Measurements from ENCODE around the gene DDR2.

DDR2 gene

GRCh38 chr1:162617513-162617912, 14.8 kb upstream of the DDR2 start:
- Mint-ChIP-seq H3K4me3 (no peak overlapping the region), H3K4me1 (ENCODE audit: low read depth) (peaks cover 3% of the 10 kb centered on the region), H3K36me3 (ENCODE audit: low read depth) (peaks cover 19% of the 10 kb centered on the region), H3K27me3 (no peaks in the 10 kb centered on the region), H3K9me3 (peaks cover 12% of the 10 kb centered on the region), H3K27ac (no peak overlapping the region)
- DNase-seq, result no peak

GRCh38 chr1:162619076-162619475, 13.2 kb upstream of the DDR2 start:
- Mint-ChIP-seq H3K36me3 (ENCODE audit: low read depth) (peaks cover 19% of the 10 kb centered on the region), H3K4me1 (ENCODE audit: low read depth) (no peaks in the 10 kb centered on the region), H3K27me3 (no peaks in the 10 kb centered on the region), H3K27ac (no peak overlapping the region), H3K4me3 (no peak overlapping the region), H3K9me3 (peaks cover 12% of the 10 kb centered on the region)
- no peak for DNase-seq

GRCh38 chr1:162621256-162621655, 11.0 kb upstream of the DDR2 start:
- H3K27ac Mint-ChIP-seq, result no peak overlapping the region
- no peak for DNase-seq
- peaks cover 12% of the 10 kb centered on the region for H3K9me3 Mint-ChIP-seq
- peaks cover 3% of the 10 kb centered on the region for H3K27me3 Mint-ChIP-seq
- H3K4me3 Mint-ChIP-seq, result no peak overlapping the region
- H3K4me1 Mint-ChIP-seq (ENCODE audit: low read depth), result no peaks in the 10 kb centered on the region
- H3K36me3 Mint-ChIP-seq (ENCODE audit: low read depth), result peaks cover 19% of the 10 kb centered on the region

- Mint-ChIP-seq H3K4me3 (no peak overlapping the region), H3K4me1 (ENCODE audit: low read depth) (peaks cover 3% of the 10 kb centered on the region), H3K27ac (no peak overlapping the region), H3K27me3 (peaks cover 10% of the 10 kb centered on the region), H3K9me3 (no peaks in the 10 kb centered on the region), H3K36me3 (ENCODE audit: low read depth) (no peaks in the 10 kb centered on the region)
- no peak for DNase-seq
Observed at GRCh38 chr1:162625679-162626078, 6.6 kb upstream of the DDR2 start.

- DNase-seq, result no peak
- Mint-ChIP-seq H3K27me3 (peaks cover 10% of the 10 kb centered on the region), H3K9me3 (no peaks in the 10 kb centered on the region), H3K4me1 (ENCODE audit: low read depth) (peaks cover 4% of the 10 kb centered on the region), H3K4me3 (no peak overlapping the region), H3K36me3 (ENCODE audit: low read depth) (no peaks in the 10 kb centered on the region), H3K27ac (no peak overlapping the region)
Observed at GRCh38 chr1:162626094-162626493, 6.2 kb upstream of the DDR2 start.

- no peak overlapping the region for H3K27ac Mint-ChIP-seq
- DNase-seq, result no peak
Observed at GRCh38 chr1:162626761-162627160, 5.5 kb upstream of the DDR2 start.

GRCh38 chr1:162627662-162628296, 4.5 kb upstream of the DDR2 start:
- H3K27me3 Mint-ChIP-seq, result peaks cover 10% of the 10 kb centered on the region
- H3K4me1 Mint-ChIP-seq (ENCODE audit: low read depth), result peaks cover 4% of the 10 kb centered on the region
- no peaks in the 10 kb centered on the region for H3K36me3 Mint-ChIP-seq (ENCODE audit: low read depth)
- no peak overlapping the region for H3K4me3 Mint-ChIP-seq
- no peak for DNase-seq
- no peaks in the 10 kb centered on the region for H3K9me3 Mint-ChIP-seq
- no peak overlapping the region for H3K27ac Mint-ChIP-seq

More at GRCh38 chr1:162626761-162627160, 5.5 kb upstream of the DDR2 start:
- Mint-ChIP-seq H3K4me1 (ENCODE audit: low read depth) (peaks cover 4% of the 10 kb centered on the region), H3K27me3 (peaks cover 10% of the 10 kb centered on the region), H3K9me3 (no peaks in the 10 kb centered on the region), H3K4me3 (no peak overlapping the region), H3K36me3 (ENCODE audit: low read depth) (no peaks in the 10 kb centered on the region)

- H3K27me3 Mint-ChIP-seq, result peaks cover 10% of the 10 kb centered on the region
Observed at GRCh38 chr1:162629077-162629627, 3.1 kb upstream of the DDR2 start.

GRCh38 chr1:162629651-162630050, 2.6 kb upstream of the DDR2 start:
- peaks cover 4% of the 10 kb centered on the region for H3K4me1 Mint-ChIP-seq (ENCODE audit: low read depth)
- H3K9me3 Mint-ChIP-seq, result no peaks in the 10 kb centered on the region
- DNase-seq, result no peak
- H3K4me3 Mint-ChIP-seq, result no peak overlapping the region
- no peak overlapping the region for H3K27ac Mint-ChIP-seq
- no peaks in the 10 kb centered on the region for H3K36me3 Mint-ChIP-seq (ENCODE audit: low read depth)
- H3K27me3 Mint-ChIP-seq, result peaks cover 10% of the 10 kb centered on the region

More at GRCh38 chr1:162629077-162629627, 3.1 kb upstream of the DDR2 start:
- no peaks in the 10 kb centered on the region for H3K9me3 Mint-ChIP-seq
- H3K4me3 Mint-ChIP-seq, result no peak overlapping the region
- no peak overlapping the region for H3K27ac Mint-ChIP-seq
- H3K36me3 Mint-ChIP-seq (ENCODE audit: low read depth), result no peaks in the 10 kb centered on the region
- H3K4me1 Mint-ChIP-seq (ENCODE audit: low read depth), result peaks cover 4% of the 10 kb centered on the region
- DNase-seq, result no peak

GRCh38 chr1:162631546-162632191, 595 bp upstream of the DDR2 start:
- no peak overlapping the region for H3K27ac Mint-ChIP-seq
- no peak overlapping the region for H3K4me3 Mint-ChIP-seq
- no peaks in the 10 kb centered on the region for H3K9me3 Mint-ChIP-seq
- H3K4me1 Mint-ChIP-seq (ENCODE audit: low read depth), result peaks cover 4% of the 10 kb centered on the region
- H3K36me3 Mint-ChIP-seq (ENCODE audit: low read depth), result no peaks in the 10 kb centered on the region
- no peak for DNase-seq
- peaks cover 5% of the 10 kb centered on the region for H3K27me3 Mint-ChIP-seq

- peaks cover 1% of the 10 kb centered on the region for H3K4me1 Mint-ChIP-seq (ENCODE audit: low read depth)
- no peaks in the 10 kb centered on the region for H3K36me3 Mint-ChIP-seq (ENCODE audit: low read depth)
- no peak overlapping the region for H3K4me3 Mint-ChIP-seq
Observed at GRCh38 chr1:162632698-162633080, 425 bp downstream of the DDR2 start.

GRCh38 chr1:162633081-162633762, 958 bp downstream of the DDR2 start:
- H3K4me1 Mint-ChIP-seq (ENCODE audit: low read depth), result peaks cover 1% of the 10 kb centered on the region
- H3K27ac Mint-ChIP-seq, result no peak overlapping the region
- no peak for DNase-seq
- H3K36me3 Mint-ChIP-seq (ENCODE audit: low read depth), result no peaks in the 10 kb centered on the region
- no peaks in the 10 kb centered on the region for H3K27me3 Mint-ChIP-seq
- H3K9me3 Mint-ChIP-seq, result no peaks in the 10 kb centered on the region
- H3K4me3 Mint-ChIP-seq, result no peak overlapping the region

More at GRCh38 chr1:162632698-162633080, 425 bp downstream of the DDR2 start:
- Mint-ChIP-seq H3K27me3 (no peaks in the 10 kb centered on the region), H3K9me3 (no peaks in the 10 kb centered on the region), H3K27ac (no peak overlapping the region)
- no peak for DNase-seq

- peaks cover 2% of the 10 kb centered on the region for H3K27me3 Mint-ChIP-seq
- H3K9me3 Mint-ChIP-seq, result no peaks in the 10 kb centered on the region
- H3K27ac Mint-ChIP-seq, result no peak overlapping the region
- no peaks in the 10 kb centered on the region for H3K36me3 Mint-ChIP-seq (ENCODE audit: low read depth)
- peaks cover 1% of the 10 kb centered on the region for H3K4me1 Mint-ChIP-seq (ENCODE audit: low read depth)
- no peak for DNase-seq
- no peak overlapping the region for H3K4me3 Mint-ChIP-seq
Observed at GRCh38 chr1:162635418-162635817, 3.2 kb downstream of the DDR2 start.

- Mint-ChIP-seq H3K36me3 (ENCODE audit: low read depth) (no peaks in the 10 kb centered on the region), H3K27ac (no peak overlapping the region), H3K4me3 (no peak overlapping the region), H3K9me3 (no peaks in the 10 kb centered on the region), H3K27me3 (peaks cover 4% of the 10 kb centered on the region), H3K4me1 (ENCODE audit: low read depth) (no peaks in the 10 kb centered on the region)
- DNase-seq, result no peak
Observed at GRCh38 chr1:162639718-162640117, 7.5 kb downstream of the DDR2 start.

GRCh38 chr1:162641114-162641513, 8.8 kb downstream of the DDR2 start:
- Mint-ChIP-seq H3K4me1 (ENCODE audit: low read depth) (no peaks in the 10 kb centered on the region), H3K27me3 (peaks cover 4% of the 10 kb centered on the region), H3K27ac (no peak overlapping the region), H3K36me3 (ENCODE audit: low read depth) (no peaks in the 10 kb centered on the region), H3K4me3 (no peak overlapping the region), H3K9me3 (no peaks in the 10 kb centered on the region)
- DNase-seq, result no peak

Data from activated T-cell treated with anti-CD3 and anti-CD28 coated beads, Interleukin-2, amount 50 U/mL, for 24 hours (primary cell).